Stimulated activated CD8-positive, alpha-beta memory T cell treated with anti-CD3 and anti-CD28 coated beads, Interleukin-15, amount 100 ng/mL, for 48 hours (primary cell): ENCODE measurements around the gene RRN3.
"Not testable (repeated sequence)": the region's sequence is repeated elsewhere in the genome, so short reads cannot be mapped to it uniquely, and the experiment has no call there.

Source experiments
- DNase-seq, 2 donors: peaks; one replicate each; pipeline ENCODE4 v3.0.0-alpha.2; 2020; ENCODE audit warnings: low read depth in 2 of 2

RRN3 gene

DNA sequence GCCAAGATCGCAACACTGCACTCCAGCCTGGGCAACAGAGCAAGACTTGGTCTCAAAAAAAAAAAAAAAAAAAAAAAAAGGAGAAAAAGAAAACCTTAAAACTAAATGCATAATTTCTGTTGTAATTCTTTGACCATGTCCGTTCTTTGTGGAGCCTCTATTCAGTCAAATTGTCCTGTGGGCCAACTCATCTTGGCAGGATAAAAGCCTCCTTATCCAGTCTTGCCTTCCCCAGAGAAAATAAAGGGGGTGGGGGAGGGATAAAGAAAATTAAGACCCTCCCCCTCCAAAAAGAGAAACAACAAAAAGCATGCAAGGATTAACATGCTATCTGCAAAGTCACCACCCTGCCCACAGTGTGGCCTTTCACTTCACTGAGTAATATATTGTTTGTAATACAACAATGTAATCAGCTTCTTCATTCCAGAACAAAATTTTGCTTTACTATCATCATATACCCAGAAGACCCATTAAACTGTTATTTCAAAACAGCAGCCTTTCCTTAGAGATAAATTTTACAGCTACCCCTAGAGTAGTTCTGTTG, 5.4 kb upstream of the RRN3 start:
- DNase-seq: not testable (repeated sequence)

DNA sequence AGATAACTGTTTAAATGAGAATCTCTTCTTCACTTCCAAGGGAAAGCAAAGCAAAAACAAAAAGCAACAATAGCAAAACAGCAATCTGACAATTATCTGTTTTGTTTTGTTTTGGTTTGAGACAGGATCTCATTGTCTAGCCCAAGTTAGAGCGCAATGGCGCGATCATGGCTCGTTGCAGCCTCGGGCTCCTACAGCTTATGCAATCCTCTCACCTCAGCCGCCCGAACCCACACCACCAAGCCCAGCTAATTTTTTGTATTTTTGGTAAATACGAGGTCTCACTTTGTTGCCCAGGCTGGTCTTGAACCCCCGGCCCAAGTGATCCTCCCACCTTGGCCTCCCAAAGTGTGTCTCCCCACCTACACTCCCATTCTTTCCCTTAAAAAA, 2.5 kb upstream of the RRN3 start:
- DNase-seq: not testable (repeated sequence)

DNA sequence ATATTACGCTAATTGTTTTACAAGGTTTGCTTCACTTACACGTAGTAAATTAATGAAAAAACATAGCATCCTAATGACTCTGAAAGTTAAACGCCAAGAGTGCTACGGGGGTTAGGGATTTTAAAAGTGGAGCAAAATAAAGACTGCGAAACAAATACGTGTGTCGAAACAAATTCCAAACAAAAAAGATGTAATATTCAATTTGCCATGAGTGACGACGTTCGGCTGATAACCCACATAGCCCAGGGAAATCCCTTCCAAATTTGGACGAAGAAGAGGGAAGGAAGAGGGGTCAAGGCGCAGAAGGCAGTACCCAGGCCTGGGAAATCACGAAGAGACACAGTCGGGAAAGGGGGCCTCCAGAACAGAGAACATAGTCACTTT, 509 bp downstream of the RRN3 start:
- not testable (repeated sequence) for DNase-seq

DNA sequence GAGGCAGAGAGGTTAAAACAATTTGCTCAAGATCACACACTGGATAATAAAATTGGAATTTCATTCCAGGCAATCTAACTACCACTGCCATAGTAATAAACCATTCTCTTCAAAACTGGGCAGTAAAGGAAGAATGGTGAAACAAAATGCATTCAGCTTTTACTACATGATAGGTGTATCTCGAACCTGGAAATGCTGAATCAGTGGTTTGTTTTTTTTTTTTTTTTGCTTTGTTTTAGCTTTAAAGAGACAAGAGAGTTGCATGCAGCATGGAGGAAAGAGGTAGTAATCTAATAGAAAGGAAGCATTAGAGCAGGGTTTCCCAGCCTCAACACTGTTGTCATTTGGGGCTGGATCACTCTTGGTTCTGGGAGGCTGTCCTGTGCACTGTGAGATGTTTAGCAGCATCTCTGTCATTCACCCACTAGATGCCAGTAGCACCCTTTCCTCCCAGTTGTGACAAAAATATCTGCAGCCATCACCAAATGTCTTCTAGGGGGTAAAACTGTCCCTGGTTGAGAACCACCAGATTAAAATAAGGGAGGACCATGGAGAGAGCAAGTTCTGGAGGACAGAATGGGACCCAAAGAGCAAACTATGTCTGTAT, 3.3 kb downstream of the RRN3 start:
- DNase-seq: not testable (repeated sequence)

- not testable (repeated sequence) for DNase-seq
Observed at GRCh38 chr16:15082788-15083187, 11.3 kb downstream of the RRN3 start.

DNA sequence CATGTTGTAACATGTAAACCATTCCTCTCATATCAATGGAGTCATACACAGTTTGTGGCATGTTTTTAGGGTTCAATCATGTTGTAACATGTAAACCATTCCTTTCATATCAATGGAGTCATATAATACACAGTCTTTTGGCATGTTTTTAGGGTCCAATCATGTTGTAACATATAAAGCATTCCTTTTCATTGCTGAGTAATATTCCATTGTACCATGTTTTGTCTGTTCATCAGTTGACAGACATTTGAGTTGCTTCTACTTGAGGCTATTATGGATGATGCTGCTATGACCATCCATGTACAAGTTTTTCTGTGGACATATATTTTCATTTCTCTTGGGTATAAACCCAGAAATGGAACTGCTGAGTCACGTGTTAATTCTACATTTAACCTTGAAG, 13.2 kb downstream of the RRN3 start:
- DNase-seq: not testable (repeated sequence)

GRCh38 chr16:15076161-15076560, 17.9 kb downstream of the RRN3 start:
- not testable (repeated sequence) for DNase-seq

- no peak for DNase-seq
Observed at GRCh38 chr16:15073101-15073500, 21.0 kb downstream of the RRN3 start.

GRCh38 chr16:15071916-15072769, 21.9 kb downstream of the RRN3 start:
- DNase-seq: not testable (repeated sequence)

DNA sequence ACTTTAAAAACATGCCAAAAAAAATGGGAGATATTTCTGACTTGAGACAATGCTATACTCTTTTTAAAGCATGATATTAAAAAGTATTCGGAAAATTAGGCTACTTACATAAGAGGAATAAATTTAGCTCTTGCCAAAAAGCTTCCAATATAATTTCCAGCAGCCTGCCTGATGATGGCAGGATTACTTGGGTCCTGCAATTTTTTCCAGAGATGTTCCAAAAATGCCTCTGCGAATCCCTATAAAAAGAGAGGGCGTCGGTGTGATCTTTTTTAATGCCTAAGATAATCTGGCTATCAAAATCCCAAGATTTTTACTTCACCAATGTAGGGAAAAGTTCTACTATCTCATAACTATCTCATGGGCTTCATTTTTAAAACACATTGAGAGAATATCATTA, 23.1 kb downstream of the RRN3 start:
- not testable (repeated sequence) for DNase-seq

DNA sequence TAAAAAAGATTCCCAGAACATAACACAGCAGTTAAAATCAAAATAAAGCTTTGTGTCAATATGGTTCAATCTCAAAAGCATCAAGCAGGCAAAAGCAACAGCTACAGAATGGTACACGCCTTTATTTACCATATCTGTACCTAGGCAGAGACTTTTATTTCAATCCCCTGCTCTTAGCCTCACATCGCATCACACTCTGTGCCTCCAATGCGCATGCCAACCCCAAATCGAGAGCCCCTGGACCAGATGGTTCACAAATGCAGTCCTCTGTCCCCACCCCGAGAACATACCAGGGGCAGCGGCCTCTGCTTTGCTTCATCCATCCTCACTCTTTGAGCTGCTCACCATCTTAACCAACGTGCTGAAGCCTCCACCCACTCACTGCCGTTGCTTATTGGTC, 27.4 kb downstream of the RRN3 start:
- not testable (repeated sequence) for DNase-seq

DNA sequence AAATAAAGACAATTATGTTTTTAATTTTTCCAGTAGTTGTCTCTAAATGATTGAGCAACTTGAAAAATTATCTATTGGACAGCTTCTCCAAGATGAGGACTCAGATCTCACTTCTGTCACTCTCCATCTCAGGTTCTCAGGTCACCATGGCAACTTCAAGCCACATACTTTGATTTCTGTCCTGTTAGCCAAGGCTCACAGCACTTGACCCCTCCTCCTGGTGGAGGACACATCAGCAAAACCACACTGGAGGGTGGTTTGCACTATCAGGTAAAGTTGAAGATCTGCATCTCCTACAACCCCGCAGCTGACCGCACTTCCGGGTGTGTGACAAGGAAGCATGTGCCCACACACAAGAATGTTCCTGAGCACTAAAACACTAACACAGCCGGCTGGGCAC, 28.1 kb downstream of the RRN3 start:
- not testable (repeated sequence) for DNase-seq

DNA sequence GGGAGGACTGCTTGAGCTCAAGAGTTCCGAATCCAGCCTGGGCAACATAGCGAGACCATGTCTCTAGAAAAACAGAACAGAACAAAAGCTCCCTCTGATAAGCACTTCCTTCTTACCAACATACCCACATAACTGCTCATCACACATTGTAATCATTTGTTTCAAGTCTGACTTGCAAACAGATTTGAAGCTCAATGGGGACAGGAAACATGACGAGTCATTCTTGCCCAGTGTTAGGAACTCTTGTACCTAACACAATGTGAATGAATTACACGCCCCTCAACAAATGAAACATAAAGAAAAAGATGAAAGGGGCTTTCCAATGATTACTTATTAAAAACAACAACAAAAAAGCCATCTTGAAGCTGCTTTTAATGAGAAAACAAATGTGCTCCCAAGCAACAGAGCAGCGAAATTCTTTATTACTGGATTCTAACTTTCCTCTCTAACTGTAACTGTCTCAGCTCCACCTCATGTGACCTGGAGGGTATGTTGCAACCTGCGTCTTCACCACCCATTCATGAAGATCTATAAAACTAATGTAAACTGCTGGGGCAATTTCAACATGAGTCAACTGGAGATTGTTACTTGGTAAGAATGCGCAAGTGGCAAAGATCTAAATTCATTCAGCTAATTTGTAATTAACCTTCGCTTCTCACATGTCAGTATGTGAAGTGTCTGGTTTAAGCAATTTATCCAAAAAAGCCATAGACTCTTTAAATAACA, 31.8 kb downstream of the RRN3 start:
- DNase-seq: not testable (repeated sequence)

DNA sequence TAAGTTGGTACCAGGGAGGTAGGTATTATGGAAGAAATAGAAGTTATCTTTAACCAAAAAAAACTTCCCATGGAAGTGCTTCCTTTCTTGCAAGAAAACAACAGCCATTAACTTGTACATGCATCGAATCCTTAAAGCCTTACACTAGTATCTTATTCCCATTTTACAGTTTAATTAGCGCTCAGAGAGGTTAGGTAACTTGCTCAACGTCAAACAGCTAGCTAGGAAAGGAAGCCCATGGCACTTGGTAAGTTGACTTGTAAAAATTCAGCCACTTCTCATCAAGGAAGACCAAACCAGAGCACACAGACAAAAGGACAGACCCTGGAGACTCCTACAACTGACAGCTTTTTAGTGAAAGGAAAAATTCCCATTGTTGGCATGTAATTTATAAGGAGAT, 34.7 kb downstream of the RRN3 start:
- DNase-seq: no peak

- DNase-seq: no peak
Observed at GRCh38 chr16:15057681-15058417, 36.2 kb downstream of the RRN3 start.

GRCh38 chr16:15055141-15056053, 38.7 kb downstream of the RRN3 start:
- no peak for DNase-seq

GRCh38 chr16:15054357-15055140, 39.5 kb downstream of the RRN3 start:
- DNase-seq: no peak

- no peak for DNase-seq
Observed at GRCh38 chr16:15053904-15054303, 40.2 kb downstream of the RRN3 start.

DNA sequence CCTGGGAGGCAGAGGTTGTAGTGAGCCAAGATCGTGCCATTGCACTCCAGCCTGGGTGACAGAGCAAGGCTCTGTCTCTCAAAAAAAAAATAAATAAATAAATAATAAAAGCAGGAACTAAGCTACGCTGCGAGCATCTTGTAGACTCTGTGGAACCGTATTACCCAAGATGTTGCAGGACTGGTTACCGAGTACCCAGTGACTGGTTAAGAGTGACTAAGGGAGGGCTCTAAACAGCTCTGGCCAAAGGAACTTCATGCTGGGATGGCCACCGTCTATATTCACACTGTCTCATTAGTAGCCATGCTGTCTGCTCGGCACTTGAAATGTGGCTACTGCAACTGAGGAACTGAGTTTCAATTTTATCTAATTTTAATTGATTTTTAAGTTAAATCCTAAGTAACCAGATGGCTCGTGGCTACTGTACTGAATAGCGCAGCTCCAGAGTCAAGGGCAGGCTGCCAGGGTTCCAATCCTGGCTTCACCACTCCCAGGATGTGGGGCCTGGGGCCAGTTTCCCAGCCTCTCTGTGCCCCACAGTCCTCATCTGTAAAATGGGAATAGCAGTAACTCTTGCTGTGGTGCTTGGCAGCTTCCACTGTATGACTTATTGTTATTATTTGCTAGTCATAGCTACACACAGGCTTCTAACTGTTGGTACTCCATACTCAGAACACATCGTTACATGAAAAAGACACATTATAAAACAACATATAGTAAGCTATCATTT, 41.2 kb downstream of the RRN3 start:
- DNase-seq: no peak
